Smooth muscle cell (in vitro differentiated cells): ENCODE data around the gene LBP. TPM values are rescaled to one million over a fixed set of nuclear protein-coding genes. Genes with fewer than 3 reads are reported as not detected.

ENCODE experiments used
- DNase-seq: peaks from one replicate; lab custom pipeline; 2025; ENCODE audit not compliant: unreplicated experiment; lab: John Stamatoyannopoulos, UW
- H2AFZ ChIP-seq: fragments of 200-600 bp; sonication (generic); 2 replicates; pipeline ENCODE4 v1.6.0; 2016; ENCODE audit warnings: antibody characterized with exemption, low read depth, mild to moderate bottlenecking
- H3F3A ChIP-seq: fragments of 200-600 bp; sonication (generic); 2 replicates; pipeline ENCODE4 v1.6.0; 2017; ENCODE audit warnings: antibody characterized with exemption, low read depth
- H3K27ac ChIP-seq: fragments of 200-600 bp; sonication (generic); 2 replicates; pipeline ENCODE4 v1.5.1; 2016; ENCODE audit warnings: low read depth, mild to moderate bottlenecking
- H3K27me3 ChIP-seq: fragments of 200-600 bp; sonication (generic); 2 replicates; pipeline ENCODE4 v1.6.1; 2016; ENCODE audit warnings: low read depth, mild to moderate bottlenecking
- H3K36me3 ChIP-seq: fragments of 200-600 bp; sonication (generic); 2 replicates; pipeline ENCODE4 v1.5.1; 2016; ENCODE audit warnings: low read depth
- H3K4me1 ChIP-seq: fragments of 200-600 bp; sonication (generic); 2 replicates; pipeline ENCODE4 v1.5.1; 2016; ENCODE audit warnings: low read depth
- H3K4me2 ChIP-seq: fragments of 200-600 bp; sonication (generic); 2 replicates; pipeline ENCODE4 v1.6.0; 2016; ENCODE audit warnings: mild to moderate bottlenecking
- H3K4me3 ChIP-seq: fragments of 200-600 bp; sonication (generic); 2 replicates; pipeline ENCODE4 v1.5.1; 2016; ENCODE audit warnings: mild to moderate bottlenecking
- H3K79me2 ChIP-seq: fragments of 200-600 bp; sonication (generic); 2 replicates; pipeline ENCODE4 v1.6.0; 2016; ENCODE audit warnings: low read depth, mild to moderate bottlenecking
- H3K9ac ChIP-seq: fragments of 200-600 bp; sonication (generic); 2 replicates; pipeline ENCODE4 v1.6.0; 2016; ENCODE audit warnings: low read depth
- H3K9me3 ChIP-seq: fragments of 200-600 bp; sonication (generic); replicated peaks from 2 replicates; pipeline ENCODE4 v1.5.1; 2016; ENCODE audit warnings: low read depth
- H4K20me1 ChIP-seq: fragments of 200-600 bp; sonication (generic); 2 replicates; pipeline ENCODE4 v1.6.0; 2016; ENCODE audit warnings: low read depth
- CTCF ChIP-seq: fragments of 200-600 bp; sonication (generic); IDR thresholded peaks from 2 replicates; pipeline ENCODE4 v1.5.1; 2017; ENCODE audit warnings: borderline replicate concordance, mild to moderate bottlenecking, antibody characterized with exemption; ENCODE audit not compliant: insufficient read depth, poor library complexity, severe bottlenecking
- WGBS: methylation state at CpG from one replicate; pipeline ENCODE4 v1.1.7; 2016; ENCODE audit warnings: low lambda C conversion rate; 5-methylcytosine and 5-hydroxymethylcytosine counted together
- polyA plus RNA-seq: library from polyadenylated mRNA; unstranded; fragments of >200 nt; fragmentation: Nextera tagmentation; extraction: Ambion mirVana; gene quantifications from 2 replicates; pipeline ENCODE4 v1.2.1, GENCODE V29; 2016
- total RNA-seq: library from RNA; depleted of rRNA; stranded (reverse); fragments of >200 nt; gene quantifications from 2 replicates; pipeline ENCODE4 v1.2.3, GENCODE V29; 2014

Gene LBP
- total and polyA plus RNA-seq, 2 experiments from 2014 or later = not detected

- Histone ChIP-seq H2AFZ (no peak overlapping the region), H3K9ac (no peak overlapping the region), H3K27me3 (no peaks in the 10 kb centered on the region), H3K4me1 (no peaks in the 10 kb centered on the region), H3K79me2 (no peaks in the 10 kb centered on the region), H3K27ac (no peak overlapping the region), H4K20me1 (no peaks in the 10 kb centered on the region), H3K9me3 (no peaks in the 10 kb centered on the region), H3K4me2 (no peak overlapping the region), H3K36me3 (no peaks in the 10 kb centered on the region), H3K4me3 (no peak overlapping the region), H3F3A (no peaks in the 10 kb centered on the region)
- TF ChIP-seq CTCF = no peak
- DNase-seq = no peak
- WGBS = 92% methylated on average over 7 of the region's 7 CpGs
Measured at GRCh38 chr20:38357653-38358207, 11.4 kb downstream of the LBP start.

GRCh38 chr20:38358556-38358955 lies 12.3 kb downstream of the LBP start:
- TF ChIP-seq CTCF = no peak
- H3K4me1 ChIP-seq = no peaks in the 10 kb centered on the region
- no peak overlapping the region for H3K4me3 ChIP-seq
- DNase-seq = no peak
- no peak overlapping the region for H3K9ac ChIP-seq
- 92% methylated on average over 7 of the region's 7 CpGs for WGBS
- H3K9me3 ChIP-seq = no peaks in the 10 kb centered on the region
- no peaks in the 10 kb centered on the region for H4K20me1 ChIP-seq
- no peak overlapping the region for H3K4me2 ChIP-seq
- H3K36me3 ChIP-seq = no peaks in the 10 kb centered on the region
- H3K27ac ChIP-seq = no peak overlapping the region
- H3F3A ChIP-seq = no peaks in the 10 kb centered on the region
- no peaks in the 10 kb centered on the region for H3K79me2 ChIP-seq
- no peak overlapping the region for H2AFZ ChIP-seq
- no peaks in the 10 kb centered on the region for H3K27me3 ChIP-seq

DNA sequence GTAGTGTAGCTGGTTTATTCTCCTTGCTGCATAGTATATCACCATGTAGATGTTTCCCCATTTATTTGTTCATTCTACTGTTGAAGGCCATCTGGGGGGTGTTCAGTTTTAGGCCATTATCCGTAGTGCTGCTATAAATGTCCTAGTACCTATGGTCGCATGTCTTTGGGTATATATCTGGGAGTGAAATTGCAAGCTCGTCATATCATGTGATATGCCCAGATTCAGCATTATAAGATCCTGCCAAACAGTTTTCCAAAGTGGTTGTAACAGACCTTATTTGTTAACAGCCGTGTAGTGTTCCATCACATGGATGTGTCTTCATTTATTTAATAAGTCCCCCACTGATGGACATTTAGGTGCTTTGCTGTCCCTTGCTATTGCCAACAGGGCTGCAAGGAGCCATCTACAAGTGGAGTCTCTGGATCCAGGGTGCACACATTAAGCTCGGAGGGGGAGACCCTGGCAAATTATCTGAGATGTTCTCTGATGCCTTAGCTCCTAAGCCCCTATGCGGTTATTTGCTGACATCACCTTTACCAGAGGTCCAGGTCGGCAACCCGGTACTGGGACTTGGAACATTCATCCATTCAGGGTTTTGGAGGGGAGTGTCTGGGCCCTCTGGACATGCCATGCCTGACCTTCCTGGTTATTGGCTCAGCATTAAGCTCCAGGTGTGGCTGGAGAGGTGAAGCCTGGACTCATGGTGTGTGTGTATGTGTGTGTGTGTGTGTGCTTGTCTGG lies 16.9 kb downstream of the LBP start:
- Histone ChIP-seq H3K36me3 (no peaks in the 10 kb centered on the region), H3K9me3 (no peaks in the 10 kb centered on the region), H3K27me3 (no peaks in the 10 kb centered on the region), H3K4me1 (no peaks in the 10 kb centered on the region), H3K4me3 (no peak overlapping the region), H3K4me2 (no peak overlapping the region), H2AFZ (no peak overlapping the region), H3K79me2 (no peaks in the 10 kb centered on the region), H3K9ac (no peak overlapping the region), H3F3A (no peaks in the 10 kb centered on the region), H3K27ac (no peak overlapping the region), H4K20me1 (no peaks in the 10 kb centered on the region)
- no peak for DNase-seq
- 90% methylated on average over 8 of the region's 8 CpGs for WGBS
- no peak for TF ChIP-seq CTCF

- H3F3A ChIP-seq = no peaks in the 10 kb centered on the region
- H2AFZ ChIP-seq = peak overlapping the region; percentile 39
- no peak overlapping the region for H3K4me3 ChIP-seq
- H3K4me2 ChIP-seq = no peak overlapping the region
- DNase-seq = no peak
- no peaks in the 10 kb centered on the region for H4K20me1 ChIP-seq
- no peaks in the 10 kb centered on the region for H3K27me3 ChIP-seq
- no peaks in the 10 kb centered on the region for H3K9me3 ChIP-seq
- H3K27ac ChIP-seq = no peak overlapping the region
- no peaks in the 10 kb centered on the region for H3K79me2 ChIP-seq
- no peaks in the 10 kb centered on the region for H3K4me1 ChIP-seq
- H3K36me3 ChIP-seq = no peaks in the 10 kb centered on the region
- no peak for TF ChIP-seq CTCF
- WGBS = 72% methylated on average over 2 of the region's 2 CpGs
- no peak overlapping the region for H3K9ac ChIP-seq
Measured at GRCh38 chr20:38369389-38369788, 23.1 kb downstream of the LBP start.
